ENCODE measurements around the gene DOK1. TPM values are rescaled to one million over a fixed set of nuclear protein-coding genes. Genes with fewer than 3 reads are reported as not detected.
"Not testable (repeated sequence)": the region's sequence is repeated elsewhere in the genome, so short reads cannot be mapped to it uniquely, and the experiment has no call there.

DOK1 gene
- total RNA-seq, 1 donor from 2014 or later: 35.7 TPM

DNA sequence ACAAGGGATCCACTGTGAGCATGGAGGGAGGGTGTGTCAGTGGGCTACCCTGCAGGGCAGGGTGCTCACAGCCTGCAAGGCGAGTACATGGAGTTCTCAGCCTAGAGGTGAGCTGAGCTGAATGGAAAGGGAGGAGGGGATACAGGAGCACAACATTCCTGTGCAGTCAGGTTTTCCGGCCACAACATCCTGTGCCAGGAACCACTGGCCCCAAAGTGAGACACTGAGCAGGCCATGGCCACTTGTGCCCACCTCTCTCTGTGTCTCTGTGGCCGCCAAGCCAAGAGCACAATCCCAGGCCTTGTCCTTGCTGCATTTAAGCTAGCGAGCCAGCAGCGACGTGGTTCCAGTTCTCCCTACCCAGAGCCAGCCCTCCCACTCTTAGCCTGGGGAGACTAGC lies 6.1 kb downstream of the DOK1 start:
- no peak for TF ChIP-seq CTCF (conservative IDR thresholded peaks at IDR 0.05; ENCODE audit: low read depth, low read length)
- no peak overlapping the region for H3K4me3 ChIP-seq (ENCODE audit: low read depth, low read length)
- no peak for DNase-seq (ENCODE audit: low read depth)

DNA sequence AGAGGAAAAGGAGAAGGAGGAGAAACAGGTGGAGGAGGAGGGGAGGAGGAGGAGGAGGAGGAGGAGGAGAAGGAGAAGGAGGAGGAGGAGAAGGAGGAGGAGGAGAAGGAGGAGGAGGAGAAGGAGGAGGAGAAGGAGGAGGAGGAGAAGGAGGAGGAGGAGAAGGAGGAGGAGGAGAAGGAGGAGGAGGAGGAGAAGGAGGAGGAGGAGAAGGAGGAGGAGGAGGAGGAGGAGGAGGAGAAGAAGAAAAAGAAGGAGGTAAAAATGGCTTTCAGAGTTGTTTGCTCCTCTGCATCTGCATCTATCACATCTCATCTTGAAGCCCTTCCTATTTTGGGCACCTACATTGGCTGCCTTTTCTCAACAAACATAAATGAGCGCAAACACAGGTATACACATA lies 6.5 kb downstream of the DOK1 start:
- H3K4me3 ChIP-seq (ENCODE audit: low read depth, low read length); DNase-seq (ENCODE audit: low read depth): not testable (repeated sequence)

- no peak for TF ChIP-seq CTCF (conservative IDR thresholded peaks at IDR 0.05; ENCODE audit: low read depth, low read length)
- H3K4me3 ChIP-seq (ENCODE audit: low read depth, low read length): no peak overlapping the region
- DNase-seq (ENCODE audit: low read depth): no peak
Observed at GRCh38 chr2:74562126-74562775, 7.7 kb downstream of the DOK1 start.

DNA sequence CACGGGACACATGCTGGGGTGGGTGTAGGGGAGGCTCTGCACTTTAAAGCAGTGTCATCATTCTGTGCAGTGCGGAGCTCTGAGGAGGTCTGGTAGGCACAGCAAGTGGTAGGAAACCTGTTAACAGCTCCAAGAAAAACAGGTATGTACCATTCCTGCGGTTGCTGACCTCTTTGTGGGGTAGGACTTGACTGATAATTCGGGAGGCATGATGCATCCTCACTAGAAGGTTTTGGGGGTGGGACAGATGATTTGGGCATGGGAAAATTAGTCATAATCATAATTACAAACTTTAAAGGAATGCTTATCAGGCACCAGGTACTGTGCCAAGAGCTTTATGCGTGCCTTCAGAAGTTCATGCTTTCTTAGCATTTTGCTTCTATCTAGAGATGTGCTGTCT lies 9.7 kb downstream of the DOK1 start:
- no peak for DNase-seq (ENCODE audit: low read depth)
- no peak for TF ChIP-seq CTCF (conservative IDR thresholded peaks at IDR 0.05; ENCODE audit: low read depth, low read length)
- no peak overlapping the region for H3K4me3 ChIP-seq (ENCODE audit: low read depth, low read length)

DNA sequence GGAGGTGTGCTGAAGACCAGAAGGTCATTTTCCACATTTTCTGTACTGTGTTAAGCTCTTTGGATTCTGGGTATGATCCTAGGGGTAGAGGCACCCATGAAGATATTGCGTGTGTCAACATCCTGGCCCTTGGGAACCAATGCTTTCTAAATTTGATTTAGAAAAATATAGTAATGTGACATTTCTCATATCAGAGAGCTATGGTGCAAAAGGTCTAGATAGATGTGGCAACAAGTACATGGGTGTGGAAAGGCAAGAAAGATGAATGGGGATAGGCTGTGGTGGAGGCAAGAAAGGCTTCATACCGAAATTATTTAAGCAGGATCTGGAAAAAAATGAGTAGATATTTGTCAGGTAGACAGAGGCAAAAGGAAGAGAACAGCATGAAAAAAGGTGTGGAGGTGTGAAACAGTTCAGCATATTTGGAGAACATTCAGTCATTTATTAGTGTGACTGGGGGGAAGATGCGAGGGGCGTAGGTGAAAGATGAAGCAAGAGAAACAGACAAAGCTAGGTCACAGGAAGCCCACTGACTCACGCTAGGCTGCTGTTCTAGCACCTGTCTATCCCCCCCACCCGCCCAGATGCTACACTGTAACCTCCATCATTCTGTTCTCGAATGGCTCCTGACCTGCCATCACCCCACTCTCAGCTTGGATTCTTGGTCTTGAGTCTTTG lies 11.7 kb downstream of the DOK1 start:
- no peak overlapping the region for H3K4me3 ChIP-seq (ENCODE audit: low read depth, low read length)
- no peak for TF ChIP-seq CTCF (conservative IDR thresholded peaks at IDR 0.05; ENCODE audit: low read depth, low read length)
- DNase-seq (ENCODE audit: low read depth): no peak

DNA sequence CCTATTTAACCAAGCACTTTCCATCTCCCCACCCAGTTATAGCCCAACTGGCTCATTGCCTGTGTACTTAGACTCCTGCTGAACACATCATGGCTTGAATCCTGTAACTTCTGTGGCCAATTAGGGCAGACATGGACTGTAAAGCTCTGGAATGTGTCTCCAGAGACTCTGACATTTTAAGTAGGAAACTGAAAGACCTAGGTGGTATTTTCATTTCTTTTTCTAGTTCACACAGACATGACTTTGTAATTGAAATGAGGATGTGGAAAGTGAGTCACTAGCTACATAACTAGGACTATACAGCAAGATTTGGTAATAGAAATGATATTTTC lies 12.2 kb downstream of the DOK1 start:
- no peak overlapping the region for H3K4me3 ChIP-seq (ENCODE audit: low read depth, low read length)

DNA sequence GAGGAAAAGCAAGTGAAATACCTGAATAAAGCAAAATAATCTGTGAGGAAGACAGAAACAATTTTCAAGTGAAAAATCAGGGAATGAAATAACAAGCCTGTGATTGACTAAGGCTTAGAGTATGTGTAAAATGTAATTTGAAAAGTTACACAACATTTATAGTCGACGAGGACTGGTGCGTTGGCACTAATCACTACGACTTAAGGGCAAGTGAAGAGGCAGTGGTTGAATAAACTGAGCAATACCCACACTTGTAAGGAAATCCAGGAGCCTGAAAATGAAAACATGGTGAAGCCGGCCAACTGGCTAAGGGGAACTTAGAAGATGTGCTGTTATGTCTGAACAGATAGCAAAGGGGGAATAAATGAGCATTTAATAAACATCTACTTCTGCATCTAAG lies 13.4 kb downstream of the DOK1 start:
- DNase-seq (ENCODE audit: low read depth): no peak
- TF ChIP-seq CTCF (conservative IDR thresholded peaks at IDR 0.05; ENCODE audit: low read depth, low read length): no peak
- no peak overlapping the region for H3K4me3 ChIP-seq (ENCODE audit: low read depth, low read length)

More for the DNA sequence above, 12.2 kb downstream of the DOK1 start:
- no peak for DNase-seq (ENCODE audit: low read depth)
- no peak for TF ChIP-seq CTCF (conservative IDR thresholded peaks at IDR 0.05; ENCODE audit: low read depth, low read length)
